Stimulated activated CD8-positive, alpha-beta memory T cell treated with anti-CD3 and anti-CD28 coated beads, Interleukin-12 subunit alpha, Interleukin-12 subunit beta, amount 100 ng/mL, for 24 hours (primary cell): ENCODE data around the gene CCDC33.

ENCODE experiments used
- DNase-seq: peaks from one replicate; pipeline ENCODE4 v3.0.0-alpha.2; 2020; ENCODE audit errors: extremely low read depth

The CCDC33 gene

DNA sequence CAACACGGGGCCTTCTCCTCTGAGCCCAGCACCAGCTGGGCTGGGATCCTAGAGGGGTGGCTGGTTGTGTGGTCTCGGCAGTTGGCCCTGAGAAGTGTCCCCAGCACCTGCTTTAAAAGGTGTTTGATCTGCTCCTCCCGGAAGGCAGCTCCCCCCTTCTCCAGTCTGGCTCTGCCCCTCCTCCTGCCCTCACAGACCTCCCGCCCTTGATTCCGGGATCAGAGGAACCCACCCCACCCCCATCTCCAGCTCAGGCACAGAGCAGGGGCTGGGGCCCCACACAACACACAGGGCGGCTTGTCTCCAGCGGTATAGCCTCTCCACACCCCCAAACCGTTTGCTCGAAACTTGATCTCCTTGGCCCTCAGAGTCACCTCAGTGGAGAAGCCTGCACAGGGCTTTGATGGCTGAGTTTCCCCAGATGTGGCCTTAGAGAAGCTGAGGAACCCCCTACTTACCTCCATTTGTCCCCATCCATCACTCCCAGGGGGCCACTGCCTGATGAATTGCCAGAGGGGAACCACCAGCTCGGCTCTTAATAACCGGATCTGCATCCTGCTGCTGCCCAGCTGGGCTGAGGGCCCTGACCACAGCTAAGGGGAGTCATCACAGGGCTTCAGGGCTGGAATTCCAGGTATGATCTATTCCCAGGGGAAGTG lies 27.1 kb upstream of the CCDC33 start:
- DNase-seq, result no peak

DNA sequence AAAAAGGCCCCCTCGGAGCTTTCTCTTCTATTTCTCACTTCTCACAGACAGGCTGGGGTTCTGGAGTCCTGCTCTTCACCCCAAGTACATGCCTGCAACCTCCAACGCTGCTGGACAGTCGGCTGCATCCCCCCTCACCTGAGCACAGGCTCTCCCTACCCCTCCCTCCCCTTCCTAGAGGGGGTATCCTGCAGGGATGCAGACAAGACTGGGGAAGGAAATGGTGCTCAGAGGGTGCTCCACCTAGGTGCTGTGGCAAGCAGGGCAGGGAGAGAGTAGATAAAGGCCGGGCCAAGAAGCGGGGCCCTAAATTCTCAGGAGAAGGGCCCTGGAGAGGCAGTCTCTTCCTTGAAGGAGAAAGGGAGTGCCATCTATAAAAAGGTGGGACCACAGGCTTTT lies 26.6 kb upstream of the CCDC33 start:
- no peak for DNase-seq

DNA sequence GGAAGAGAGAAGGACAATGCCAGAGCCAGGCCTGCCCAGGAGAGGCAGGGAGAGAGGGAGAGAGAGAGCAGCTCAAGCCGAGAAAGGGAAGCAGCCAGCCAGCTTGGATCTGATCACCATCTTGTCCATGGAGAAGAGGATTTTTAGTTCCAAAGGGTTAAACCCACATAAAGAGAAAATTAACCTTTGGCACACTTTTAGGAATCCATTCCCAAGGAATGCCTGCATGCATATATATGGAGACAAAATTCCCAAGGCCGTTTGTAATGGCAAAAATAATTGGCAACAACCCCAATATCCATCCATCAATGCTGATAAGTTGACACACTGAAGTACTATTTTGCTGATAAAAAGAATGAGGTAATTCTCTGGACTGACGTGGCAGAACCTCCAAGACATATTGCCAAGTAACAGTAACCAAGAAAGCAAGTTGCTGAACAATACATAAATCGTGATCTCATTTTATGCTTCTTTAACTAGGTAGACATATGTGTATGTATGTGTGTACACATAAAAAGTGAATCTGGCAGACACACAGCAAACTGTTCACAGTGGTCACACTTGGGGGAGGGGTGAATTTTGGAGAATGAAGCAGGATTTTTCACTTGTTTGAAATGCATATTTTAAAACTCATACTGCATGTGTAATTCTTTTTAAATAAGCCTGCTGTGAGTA lies 26.0 kb upstream of the CCDC33 start:
- DNase-seq, result no peak

DNA sequence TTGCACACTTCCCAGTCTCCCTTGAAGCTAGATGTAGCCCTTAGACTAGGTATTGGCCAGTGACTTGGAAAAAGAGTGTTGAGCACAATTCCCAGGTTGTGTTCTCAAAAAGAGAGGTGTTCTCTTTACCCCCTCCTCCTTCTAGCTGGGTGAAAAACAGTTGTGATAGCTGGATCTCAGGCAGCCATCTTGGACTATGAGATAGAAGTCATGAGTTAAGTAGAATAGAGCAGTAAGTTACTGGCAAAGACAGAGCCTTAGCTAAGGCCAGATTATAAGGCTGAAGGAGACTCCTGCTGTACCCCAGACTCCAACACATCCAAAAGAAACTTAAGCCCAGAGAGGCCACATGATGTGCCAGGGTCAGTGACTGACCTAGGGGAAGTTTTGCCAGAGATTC lies 25.4 kb upstream of the CCDC33 start:
- DNase-seq, result no peak

DNA sequence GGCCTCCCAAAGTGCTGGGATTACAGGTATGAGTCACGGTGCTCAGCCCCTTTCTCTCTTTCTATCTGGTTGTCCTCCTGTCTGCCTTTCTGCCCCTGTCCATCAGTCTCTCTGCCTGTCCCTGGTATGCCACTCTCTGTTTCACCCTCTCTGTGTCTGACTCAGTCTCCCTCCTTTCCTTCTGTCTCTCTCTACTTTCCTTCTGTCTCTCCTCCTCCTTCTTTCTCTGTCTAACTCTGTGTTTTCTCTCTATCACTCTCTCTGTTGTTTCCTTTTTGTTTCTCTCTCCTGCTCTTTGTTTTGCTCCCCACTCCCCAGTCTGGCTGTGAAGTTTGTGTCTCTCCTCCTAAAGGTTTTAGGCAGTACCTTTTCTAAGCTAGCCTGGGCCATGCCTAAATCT lies 24.5 kb upstream of the CCDC33 start:
- no peak for DNase-seq

DNA sequence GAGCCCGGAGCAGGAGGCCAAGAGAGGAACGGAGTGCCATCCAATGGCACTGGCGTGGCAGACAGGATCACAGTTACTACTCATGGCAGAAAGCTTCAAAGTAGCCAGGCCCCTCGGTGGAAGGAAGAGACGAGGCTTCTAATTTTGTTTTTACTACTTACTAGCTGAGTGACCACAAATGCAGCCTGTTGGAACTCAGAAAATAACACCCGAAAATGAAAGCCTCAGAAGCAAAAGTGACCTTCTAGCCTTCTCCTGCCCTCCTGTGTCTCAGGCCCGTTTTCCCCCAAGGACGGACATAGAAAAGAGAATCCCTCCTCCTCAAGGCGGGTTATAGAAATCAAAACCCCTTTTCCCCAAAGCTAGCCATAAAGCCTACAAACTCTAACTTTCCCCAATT lies 23.6 kb upstream of the CCDC33 start:
- DNase-seq, result no peak

DNA sequence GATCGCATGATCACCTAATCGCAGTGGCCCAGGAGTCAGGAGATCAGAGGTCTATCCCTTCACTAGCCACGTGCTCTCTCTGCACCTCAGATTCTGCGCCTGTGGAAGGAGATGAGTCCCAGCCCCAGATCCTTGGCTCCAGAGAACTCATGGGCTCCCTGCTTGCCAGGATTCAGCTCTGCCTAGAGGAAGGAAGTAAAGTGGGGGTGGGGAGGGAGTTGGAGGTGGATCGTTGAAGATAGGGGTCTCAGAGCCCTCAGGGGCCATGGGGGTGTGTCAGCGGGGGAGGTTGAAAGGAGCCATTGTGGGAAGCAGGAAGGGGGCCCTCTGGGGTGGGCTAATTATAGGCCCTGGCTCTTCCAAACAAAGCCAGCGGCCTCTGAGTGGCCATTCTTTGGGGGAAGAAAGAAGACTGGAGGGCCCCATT lies 22.3 kb upstream of the CCDC33 start:
- DNase-seq, result no peak

DNA sequence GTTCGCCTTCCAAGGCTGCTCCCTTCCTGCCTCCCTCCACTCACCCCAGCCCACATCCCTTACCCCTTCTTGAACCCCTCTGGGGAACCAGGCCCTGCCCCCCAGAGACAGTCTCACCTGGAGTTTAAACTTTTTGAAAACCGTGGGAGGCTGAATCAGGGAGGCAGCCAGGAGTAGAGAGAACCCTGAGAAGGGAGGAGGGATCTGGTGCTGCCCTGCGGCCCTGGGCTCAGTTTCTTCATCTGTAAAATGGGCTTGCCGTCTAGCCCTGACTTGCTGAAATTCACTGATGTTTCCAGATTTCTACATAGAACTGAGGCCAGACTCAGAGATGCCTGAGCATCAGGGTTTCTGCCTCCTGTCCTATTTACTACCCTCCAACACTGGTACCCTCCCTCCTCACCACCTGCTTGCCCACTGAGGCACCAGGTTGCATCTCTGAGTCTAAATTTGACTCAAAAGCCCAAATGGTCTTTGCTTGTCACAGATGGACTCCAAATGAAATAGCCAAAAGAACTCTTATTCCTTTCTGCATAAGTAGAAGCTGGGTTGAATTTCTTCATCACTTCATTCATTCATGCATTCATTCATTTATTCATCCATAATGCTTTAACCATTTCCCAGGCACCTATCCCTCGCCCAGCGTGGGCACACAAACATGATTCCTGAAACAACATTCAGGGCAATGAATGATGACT lies 21.7 kb upstream of the CCDC33 start:
- DNase-seq, result no peak

DNA sequence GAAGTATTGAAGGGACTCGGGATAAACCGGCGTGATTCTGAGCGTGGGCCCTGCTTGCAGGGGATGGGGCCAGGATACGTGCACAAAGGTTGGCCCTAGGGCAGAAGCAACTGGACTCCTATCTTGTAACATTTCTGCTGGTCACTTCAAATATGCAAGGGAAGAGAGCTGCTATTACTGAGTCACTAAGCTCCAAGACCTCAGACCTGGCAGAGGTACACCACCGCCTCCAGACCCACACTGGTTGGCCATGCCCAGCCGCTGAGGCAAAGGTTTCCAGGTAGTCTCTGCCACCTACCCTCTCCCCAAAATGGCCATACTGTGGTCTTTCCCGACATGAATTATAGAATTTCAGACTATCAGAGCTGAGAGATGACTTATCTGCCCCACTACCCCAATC lies 20.2 kb upstream of the CCDC33 start:
- DNase-seq, result no peak

DNA sequence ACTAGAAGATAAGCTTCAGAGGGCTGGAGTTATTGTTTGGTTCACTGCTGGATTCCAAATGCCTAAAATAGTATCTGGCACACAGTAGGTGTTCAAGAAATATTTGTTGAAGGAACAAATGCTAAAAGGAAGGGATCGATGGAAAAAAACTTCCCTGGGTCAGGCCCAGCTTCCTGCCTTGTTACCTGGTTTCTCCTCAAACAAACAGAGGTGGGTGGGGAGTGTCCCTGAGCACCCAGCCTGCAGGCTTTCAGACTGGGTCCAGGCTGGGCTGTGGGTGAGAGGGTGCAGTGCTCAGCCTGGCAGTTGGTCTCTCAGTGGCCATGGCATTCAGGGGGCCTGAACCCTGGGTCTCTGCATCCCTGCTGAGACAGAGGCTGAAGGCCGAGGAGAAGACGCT lies 19.2 kb upstream of the CCDC33 start:
- no peak for DNase-seq

DNA sequence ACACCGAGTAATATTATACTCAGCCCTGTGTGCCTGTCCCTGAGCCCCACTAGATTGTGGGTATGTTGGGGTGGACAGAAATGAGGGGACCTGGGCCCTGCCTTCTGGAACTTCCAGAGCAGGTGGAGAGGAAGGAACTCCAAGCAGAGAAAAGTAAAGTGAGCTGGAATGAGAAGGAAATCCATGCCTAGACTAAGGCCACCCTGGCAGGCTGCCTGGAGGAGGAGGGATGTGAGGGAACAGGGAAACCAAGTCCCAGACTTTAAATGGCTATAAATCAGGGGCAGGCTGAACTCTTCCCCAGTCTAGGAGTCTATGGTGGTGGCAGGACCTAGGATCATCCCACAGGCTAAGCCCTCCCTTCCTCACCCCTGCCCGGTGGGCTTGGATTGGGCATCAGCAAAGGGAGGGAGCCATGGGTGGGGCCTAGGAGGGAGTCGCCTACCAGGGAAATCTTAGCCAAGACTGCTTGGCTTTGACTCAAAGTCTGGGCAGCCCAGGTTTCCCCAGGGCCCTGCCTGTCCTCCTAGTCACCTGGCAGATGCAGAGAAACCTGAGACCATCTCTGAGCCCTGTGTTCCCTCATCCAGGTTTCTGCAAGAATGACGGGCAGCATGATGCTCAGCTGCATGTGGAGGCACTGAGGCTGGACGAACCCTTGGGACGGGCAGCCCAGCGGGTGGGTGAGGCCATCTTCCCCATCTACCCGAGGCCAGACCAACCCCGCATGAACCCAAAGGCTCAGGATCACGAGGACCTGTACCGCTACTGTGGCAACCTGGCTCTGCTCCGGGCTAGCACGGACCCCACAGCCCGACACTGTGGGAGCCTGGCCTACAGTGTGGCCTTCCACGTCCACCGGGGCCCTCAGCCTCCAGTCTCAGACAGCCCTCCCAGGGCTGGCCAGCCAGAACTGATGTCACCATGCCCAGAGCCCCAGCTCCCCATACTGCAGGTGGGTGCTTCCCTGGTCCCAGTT lies 17.9 kb upstream of the CCDC33 start:
- no peak for DNase-seq

DNA sequence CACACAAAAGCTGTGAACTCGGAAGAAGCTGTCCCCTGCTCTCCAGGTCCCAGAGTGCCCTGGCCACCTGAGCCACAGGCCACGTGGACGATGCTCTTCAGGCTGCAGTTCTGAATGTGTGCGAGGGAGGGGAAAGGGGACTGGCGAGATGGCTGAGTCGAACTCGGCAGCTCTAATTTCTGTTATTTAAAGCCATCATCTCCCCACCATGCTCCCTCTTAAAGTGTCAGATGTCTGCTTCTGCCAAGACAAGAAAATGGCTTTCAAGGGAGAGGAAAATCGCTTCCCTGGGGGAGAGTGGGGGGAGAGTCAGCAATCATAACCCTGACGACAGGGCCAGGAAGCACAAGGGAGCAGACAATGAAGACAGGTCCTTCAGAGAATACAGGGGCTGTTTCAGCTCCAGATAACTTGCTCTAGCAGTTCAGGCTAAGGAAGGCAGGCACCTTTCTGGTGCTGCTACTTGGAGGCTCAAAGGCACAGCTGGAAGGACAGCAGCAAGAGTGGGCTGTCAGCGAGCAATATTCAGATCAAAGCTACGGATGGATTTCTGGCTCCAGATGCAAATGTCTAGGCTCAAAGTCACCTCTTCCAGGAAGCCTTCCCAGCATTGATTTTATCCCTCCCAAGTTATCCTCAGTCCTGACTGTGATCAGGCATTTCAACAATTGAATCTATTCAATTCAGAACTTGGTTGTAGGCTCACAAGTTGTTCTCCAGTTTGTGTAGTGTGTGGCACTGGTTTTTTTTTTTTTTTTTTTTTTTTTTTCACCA lies 15.5 kb upstream of the CCDC33 start:
- DNase-seq, result no peak

DNA sequence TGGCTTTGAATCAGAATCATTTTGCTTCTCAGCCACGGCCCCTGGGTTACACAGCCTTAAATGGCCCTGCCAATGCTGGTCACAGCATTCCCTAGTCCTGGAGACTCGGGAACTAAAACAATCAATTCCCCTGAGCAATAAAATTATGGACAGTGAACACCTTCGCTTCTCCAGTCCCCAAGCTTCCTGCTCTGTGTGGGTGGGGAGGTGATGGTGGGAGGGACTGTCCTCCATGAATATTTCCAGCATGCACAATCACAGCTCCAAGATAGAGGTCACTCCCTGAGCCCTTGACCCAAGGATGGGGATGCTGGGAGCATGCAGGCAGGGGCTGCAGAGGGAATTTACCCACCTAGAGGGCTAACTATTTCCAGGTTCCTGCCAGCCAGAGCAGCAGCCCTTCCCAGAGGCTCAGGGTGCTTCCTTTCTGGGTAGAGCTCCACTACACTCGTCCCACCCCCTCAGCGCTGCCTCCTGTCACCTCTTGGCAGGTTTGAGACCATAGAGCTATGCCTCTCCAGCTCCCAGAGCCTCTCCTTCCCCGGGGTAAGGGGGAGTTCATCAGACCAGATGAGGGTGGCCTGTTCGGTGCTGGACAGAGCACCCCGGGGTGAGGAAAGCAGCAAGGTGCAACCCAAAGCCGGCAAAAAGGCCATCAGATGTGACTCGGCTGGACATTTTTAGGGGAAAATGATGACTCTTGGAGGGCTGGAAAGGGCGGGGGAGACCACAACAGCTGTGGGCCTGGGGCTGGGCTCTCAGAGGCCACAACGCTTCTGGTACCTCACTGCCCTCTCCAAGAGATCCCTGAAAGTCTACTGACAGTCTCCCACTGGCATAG lies 14.5 kb upstream of the CCDC33 start:
- no peak for DNase-seq

DNA sequence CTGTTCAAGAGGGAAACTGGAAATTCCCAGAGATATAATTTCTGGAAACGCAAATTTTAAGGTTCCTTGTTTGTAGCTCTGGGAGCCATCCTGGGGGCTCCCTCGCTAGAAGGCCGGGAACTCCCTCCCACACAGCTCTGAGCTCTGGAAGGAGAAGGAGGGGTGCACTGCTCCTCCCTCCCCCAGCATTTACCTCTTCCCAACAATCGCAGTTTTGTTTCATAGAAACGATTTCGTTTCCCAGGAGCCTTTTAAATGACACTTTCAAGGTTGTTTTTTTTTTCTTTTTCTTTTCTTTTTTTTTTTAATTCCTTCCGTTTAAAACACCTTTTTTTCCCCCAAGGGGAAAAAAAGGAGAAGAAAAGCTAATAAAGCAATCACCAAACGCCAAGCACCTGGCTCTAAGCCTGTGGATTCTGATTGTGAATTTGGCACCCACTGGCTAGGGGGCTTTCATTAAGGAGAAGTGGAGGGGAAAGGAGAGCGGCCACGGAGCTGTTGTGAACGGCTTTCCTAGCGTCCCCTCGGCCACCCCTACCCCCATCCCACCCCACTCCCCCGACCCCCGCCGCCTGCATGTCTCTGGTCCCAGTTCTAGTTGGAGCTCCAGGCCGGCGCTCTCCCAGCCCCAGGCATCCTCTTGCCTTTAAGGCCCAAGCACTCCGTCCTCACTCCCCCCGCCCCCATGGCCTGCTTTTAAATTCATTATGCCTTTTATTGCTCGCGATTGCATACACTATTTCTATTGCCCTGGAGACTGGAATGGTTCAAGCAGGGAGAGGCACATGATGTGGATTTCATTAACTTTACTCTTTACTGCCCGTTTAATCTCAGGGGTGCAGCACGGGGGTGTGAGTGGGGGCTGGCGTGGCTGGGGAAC lies 13.6 kb upstream of the CCDC33 start:
- no peak for DNase-seq

DNA sequence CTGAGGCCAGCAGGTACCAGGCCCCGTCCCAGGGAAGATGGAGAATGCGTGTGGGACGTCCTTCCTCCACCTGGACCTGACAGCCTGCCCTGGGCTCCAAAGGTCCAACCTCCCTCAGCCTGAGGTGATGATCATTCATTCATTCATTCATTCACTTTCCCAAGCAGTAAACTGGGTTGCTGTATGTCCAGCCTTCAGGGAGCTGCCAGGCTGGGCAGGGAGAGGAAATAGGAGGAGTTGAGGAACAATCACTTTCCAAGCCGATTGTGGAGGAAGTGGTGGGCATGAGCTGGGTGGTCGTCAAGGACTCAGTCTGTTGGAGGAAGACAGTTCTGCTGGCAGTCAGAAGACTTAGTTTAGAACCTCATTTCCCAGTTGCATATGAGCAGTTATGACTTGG lies 10.2 kb upstream of the CCDC33 start:
- DNase-seq, result no peak

DNA sequence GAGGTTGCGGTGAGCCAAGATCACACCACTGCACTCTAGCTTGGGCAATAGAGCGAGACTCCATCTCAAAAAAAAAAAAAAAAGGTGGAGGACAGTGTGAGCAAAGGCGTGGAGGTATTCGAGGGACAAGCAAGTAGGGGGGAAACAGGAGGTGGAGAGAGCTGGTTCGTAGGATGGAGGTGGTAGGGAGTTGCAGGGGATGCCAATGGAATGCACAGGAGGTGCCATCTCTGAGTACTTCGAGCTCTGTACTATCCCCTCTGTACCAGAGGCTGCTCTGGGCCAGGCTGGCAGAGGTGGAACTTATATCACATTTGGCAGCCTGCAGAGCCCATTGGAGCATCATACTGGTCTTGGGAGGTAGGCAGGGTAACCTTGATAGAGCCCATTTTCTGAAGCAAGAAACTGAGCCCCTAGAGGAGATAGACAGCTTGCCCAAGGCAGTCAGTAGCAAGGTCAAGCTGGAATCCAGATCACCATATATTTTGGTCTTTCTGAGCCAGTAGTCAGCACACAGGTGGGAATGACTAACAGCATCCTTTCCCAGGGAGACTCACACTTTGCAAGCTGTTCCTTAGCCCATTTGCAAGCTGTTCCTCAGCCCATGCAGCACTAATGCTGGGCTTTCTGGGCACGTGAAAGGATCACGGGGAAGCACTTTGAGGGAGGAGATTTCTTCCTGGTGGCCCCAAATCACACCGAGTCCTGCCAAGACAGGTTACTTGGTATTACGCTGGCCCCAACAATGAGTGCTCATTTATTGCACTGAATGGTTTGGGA lies 9.2 kb upstream of the CCDC33 start:
- no peak for DNase-seq

DNA sequence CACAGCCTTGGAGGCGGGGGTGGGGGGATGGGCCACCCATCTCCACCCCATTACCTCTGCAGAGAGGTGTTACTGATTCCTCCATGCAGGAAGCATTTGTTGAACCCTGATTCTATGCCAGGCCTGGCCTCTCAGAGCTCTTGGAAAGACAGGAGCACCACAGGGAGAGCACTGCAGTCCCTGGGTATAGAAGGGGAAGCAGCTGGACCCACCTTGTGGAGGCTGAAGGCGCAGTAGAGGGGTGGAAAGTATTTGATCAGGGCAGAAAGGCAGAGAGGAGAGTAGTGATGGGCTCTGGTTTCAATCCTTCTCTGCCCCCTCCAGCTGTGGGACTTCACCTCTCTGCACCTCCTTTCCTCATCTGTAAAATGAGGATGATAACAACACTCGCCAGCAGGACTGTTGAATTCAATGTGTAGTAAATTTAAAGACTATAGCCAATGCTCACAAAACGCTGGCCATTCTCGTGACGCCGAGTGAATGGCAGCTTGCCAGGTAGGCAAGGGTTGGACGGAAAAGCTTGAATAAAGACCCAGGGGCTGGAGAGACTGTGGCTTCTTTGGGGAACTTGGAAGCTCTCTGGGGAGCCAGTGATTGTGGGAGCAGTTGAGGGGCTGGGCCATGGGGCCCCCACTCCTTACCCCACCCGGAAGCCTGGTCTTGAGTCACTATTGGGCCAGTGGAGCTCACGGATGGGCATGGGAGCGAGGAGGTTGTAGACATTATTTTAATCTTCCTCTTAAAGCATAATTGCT lies 8.0 kb upstream of the CCDC33 start:
- no peak for DNase-seq

DNA sequence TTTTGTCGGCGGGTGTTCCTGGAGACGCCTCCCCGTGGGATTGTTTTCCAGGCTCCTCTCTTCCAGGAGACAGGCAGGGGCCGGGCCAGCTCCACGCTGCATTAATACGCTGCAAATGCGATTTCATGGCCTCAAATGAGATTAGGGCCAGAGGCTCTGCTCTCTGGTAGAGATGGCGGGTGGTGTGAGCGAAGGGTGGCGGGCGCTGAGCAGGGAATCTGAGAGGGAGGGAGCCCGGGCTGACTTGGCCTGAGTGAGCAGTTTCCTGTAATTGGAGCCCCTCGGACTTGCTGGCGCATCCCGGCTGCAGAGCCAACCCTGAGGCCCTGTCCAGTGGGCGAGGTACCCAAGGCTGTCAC lies 7.4 kb upstream of the CCDC33 start:
- no peak for DNase-seq
